DND-41 (cell line): ENCODE results near the gene NUAK1.

Source experiments
- CTCF ChIP-seq: IDR thresholded peaks from 2 replicates; pipeline ENCODE4 v1.5.1; 2012; ENCODE audit warnings: borderline replicate concordance, low read length, moderate library complexity, mild to moderate bottlenecking; ENCODE audit not compliant: poor library complexity, severe bottlenecking; ENCODE audit errors: extremely low read depth
- EZH2 ChIP-seq: IDR thresholded peaks from 3 replicates; pipeline ENCODE4 v1.6.1; 2012; ENCODE audit warnings: borderline replicate concordance, low read depth, mild to moderate bottlenecking, moderate library complexity, low read length, inconsistent platforms; ENCODE audit not compliant: severe bottlenecking

DNA sequence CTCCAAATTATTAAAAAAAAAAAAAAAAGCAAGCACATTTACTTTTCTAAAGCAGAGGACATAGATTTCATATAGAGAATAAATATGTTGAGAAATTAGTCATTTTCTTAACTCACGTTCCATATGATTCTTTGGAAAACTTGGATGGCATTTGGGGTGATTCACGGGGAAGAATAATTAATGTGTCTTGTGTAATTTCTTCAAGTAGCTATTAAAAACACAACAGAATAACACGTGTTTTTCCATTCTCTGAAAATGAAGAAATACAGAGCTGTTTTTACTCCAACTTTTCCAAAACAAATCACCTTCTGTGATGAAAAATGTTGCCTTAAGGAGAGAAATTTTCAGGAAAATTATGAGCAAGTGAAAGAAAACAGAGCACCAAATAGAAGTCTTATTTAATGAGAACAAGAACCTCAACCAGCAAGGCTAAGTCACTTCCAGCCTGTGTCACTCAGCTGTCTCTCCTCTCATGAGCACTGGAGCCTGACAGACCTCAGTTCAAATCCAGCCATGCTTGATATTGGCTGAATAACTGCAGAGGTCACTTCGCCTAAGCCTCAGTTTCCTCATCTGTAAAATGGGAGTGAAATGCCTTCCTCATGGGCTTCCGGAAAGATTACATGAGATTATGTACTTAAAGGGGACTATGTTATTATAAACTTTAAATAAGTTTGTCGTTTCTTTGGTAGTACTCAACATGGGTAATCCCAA, 42.8 kb upstream of the NUAK1 start:
- no peak for TF ChIP-seq CTCF
- TF ChIP-seq EZH2 = no peak
